Measurements from ENCODE around the gene TGM5.
"Not testable (repeated sequence)": the region's sequence is repeated elsewhere in the genome, so short reads cannot be mapped to it uniquely, and the experiment has no call there.

Gene TGM5

GRCh38 chr15:43249236-43249635 is 17.5 kb downstream of the TGM5 start:
- no peak for DNase-seq (ENCODE audit: low read depth in 3 of 3)

- no peak for DNase-seq (ENCODE audit: low read depth in 3 of 3)
Measured at GRCh38 chr15:43246261-43246774, 20.4 kb downstream of the TGM5 start.

DNA sequence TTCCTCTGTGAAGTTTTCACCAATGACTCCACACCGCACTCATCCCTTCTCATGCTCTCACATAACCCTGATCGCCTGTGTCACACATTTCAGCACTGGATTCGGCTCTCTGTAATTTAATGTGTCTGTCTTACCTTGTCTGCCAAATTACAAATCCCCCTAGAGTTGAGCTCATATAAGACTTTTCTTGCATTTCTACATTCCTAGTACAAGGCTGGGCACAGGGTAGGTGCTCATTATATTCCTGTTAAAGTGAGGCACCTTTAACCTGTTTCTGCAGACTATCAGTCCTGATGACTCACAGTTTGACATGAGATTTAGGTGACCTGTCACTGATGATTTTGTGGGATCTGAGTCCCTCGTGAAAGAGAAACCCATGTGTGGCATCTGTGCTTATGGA is 22.6 kb downstream of the TGM5 start:
- DNase-seq (ENCODE audit: low read depth in 3 of 3): no peak

DNA sequence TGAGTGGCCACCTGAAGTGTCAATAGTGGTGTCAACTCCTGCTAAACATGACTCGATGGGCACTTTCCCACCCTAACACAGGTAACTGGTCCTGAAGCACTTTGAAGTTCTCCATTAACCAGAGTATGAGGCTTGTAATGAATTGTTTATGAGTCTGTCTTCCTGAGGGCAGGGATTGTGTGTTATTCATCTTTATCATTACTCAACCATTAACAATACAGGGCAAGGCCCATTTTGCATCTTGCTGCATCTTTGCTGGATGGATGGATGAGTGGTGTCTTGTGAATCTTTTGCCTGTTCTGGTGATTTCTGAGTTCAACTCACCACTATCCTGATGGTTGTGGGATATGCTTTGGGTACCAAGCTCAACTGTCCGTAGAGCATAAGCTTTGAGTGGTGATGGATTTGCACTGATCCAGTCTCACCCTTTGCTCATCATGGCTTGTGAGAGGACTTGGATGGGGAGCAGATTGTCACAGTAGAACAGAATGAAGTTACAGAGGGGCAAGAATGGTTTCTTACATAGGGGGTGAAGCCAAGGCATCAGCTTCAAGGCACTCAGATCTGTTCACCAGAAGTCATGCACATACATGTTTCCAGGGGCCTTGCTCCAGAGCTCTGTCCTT is 23.6 kb downstream of the TGM5 start:
- no peak for DNase-seq (ENCODE audit: low read depth in 3 of 3)

DNA sequence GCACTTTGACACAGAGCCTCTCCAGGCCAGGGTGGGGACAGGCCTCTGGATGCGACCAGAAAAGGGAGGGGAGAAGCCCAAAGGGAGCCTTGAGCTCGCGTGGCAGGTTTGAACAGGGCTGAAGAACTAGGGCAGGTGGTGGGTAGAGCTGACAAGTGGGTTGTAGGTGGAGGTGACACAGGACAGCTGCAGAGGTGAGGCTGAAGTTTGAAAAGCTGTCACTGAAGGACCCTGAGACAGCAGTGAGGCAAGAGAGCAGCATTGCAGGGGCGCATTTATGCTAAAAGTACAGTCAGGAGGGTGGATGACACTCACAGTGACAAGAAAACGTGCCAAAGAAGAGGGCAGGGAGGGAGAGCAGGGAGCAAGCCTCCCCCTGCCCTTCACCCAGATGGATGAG is 24.1 kb downstream of the TGM5 start:
- DNase-seq (ENCODE audit: low read depth in 3 of 3): no peak

- DNase-seq (ENCODE audit: low read depth in 3 of 3): no peak
Measured at GRCh38 chr15:43241100-43241499, 25.6 kb downstream of the TGM5 start.

GRCh38 chr15:43239732-43240491 is 26.8 kb downstream of the TGM5 start:
- no peak for DNase-seq (ENCODE audit: low read depth in 3 of 3)

DNA sequence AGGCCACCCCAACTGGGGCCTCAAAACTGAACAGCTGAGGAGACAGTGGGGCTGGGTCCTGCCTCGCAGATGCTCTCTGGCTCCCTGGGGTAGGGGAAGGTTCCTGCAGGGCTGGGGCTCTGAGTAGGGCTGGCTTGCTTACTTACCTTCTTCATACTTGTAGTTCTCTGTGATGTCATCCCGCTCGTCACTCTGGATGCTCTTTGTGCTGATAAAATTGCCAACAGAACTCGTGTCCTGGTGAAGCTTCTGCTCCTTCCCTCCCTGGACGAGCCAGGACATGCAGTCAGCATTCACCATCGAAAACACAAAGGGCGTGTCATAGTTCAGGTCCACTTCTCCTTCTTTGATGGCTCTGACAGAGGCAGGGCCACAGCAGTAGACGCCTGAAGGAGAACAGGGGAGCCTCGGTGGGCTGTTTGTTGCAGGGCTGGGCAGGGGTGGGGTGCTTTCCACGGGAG is 28.0 kb downstream of the TGM5 start:
- no peak for DNase-seq (ENCODE audit: low read depth in 3 of 3)

DNA sequence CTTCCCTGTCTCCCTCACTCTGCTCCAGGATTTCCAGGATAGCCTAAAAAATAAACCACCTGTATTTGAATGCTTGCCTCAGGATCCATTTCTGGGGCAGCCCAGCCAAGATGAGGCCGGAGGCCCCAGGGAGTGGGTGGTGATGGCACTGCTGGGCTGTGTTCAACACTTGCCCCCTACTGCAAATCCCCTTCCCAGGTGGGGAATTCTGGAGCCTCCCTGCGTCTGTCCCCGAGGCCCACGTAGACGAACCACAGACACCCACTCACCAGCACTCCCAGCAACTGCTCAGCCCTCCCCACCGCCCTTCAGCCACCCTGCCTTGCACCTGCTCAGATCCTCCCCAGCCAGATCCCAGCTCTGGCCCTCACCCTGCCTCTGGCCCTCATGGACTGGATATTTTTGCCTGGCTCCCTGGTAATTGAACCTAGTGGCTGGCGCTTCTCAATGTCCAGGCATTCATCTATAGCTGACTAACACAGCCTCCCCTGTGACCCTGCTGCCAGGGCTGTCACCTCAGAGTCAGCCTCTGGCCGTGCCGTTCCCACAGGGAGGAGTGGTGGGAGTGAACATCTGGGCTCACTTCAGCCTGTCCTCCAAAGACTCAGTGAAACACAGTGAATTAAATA is 28.8 kb downstream of the TGM5 start:
- DNase-seq (ENCODE audit: low read depth in 3 of 3): no peak

DNA sequence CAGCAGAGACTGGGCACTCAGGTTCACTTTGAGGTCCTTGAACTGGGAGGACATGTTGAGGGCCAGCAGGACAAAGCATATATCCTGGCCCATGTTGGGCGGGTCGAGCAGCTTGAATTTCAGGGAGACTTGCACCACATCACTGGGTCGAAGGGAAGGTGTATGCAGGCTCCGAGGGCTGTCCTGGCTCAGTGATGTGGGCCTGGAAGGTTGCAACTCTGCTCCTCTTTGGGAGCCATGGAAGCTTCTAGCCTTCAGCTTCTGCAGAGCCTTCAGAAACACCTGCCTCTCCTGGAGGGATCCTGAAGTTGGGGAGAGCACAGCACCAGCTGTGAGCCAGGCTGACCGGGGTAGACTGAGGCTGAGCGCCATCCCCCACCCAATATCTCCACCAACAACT is 31.2 kb downstream of the TGM5 start:
- DNase-seq (ENCODE audit: low read depth in 3 of 3): no peak

DNA sequence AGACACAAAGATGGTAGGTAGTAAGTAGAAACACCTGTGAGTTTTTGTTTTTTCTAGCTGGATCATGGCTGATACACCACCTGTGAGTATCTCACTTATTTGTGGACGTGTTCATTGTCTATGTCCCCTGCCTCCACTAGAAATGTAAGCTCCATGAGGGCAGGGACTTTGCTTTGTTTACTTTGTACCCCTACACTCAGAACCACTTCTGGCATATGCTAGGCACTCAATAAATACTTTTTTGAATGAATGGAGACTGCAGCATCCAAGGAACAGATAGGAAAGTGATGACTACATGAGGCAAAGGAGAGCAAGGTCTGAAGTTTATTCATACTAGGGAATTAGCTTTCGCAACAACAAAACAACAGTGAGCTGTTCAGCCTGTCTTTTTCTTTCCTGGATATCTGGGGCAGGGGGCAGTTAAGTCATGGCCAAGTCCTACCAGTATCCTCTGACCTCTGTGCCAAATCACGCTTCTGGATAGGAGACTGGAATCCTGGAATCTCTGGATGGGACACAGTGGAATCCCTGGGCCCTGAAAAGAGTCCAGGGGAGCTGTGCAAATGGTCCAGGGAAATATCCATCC is 34.3 kb downstream of the TGM5 start:
- no peak for DNase-seq (ENCODE audit: low read depth in 3 of 3)

DNA sequence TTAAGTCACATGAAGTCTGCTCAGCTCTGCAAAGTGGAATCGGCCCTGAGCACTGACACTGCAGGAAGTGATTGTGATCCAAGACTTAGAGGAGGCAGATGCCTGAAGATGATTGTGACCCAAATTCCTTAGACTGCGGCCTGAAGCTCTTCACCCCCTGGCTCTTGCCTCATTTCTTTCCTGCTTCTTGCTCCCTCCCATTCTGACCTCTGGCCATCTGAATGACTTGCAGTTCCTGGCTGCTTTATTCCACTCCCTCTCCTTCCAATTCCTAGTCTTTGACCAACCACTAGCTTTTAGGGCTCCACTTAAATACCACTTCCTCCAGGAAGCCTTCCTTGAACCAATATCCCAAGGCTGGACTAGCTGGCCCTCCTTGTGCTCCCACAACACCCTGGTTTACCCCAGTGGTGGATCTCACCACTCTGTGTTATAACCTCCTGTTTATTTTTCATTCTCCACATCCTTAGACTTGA is 36.0 kb downstream of the TGM5 start:
- DNase-seq (ENCODE audit: low read depth in 3 of 3): no peak

DNA sequence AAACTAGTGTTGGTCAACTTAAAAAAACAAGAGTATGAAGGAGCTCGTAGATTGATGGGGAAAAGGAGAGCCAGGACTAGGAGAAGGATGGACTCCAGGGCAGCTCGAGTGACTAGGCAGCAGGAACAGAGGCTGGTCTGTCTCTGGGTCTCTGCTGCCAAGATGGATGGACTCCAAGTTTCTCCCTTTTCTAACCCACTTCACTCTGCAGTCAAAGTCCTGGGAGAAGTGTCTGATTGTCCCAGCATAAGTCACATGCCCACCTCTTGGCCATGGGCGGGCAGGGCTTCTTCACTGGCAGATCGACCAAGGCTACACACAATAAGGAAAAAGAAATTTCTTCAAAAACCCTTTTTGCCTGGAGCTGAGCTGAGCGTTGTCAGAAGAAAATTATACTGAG is 36.8 kb downstream of the TGM5 start:
- no peak for DNase-seq (ENCODE audit: low read depth in 3 of 3)

DNA sequence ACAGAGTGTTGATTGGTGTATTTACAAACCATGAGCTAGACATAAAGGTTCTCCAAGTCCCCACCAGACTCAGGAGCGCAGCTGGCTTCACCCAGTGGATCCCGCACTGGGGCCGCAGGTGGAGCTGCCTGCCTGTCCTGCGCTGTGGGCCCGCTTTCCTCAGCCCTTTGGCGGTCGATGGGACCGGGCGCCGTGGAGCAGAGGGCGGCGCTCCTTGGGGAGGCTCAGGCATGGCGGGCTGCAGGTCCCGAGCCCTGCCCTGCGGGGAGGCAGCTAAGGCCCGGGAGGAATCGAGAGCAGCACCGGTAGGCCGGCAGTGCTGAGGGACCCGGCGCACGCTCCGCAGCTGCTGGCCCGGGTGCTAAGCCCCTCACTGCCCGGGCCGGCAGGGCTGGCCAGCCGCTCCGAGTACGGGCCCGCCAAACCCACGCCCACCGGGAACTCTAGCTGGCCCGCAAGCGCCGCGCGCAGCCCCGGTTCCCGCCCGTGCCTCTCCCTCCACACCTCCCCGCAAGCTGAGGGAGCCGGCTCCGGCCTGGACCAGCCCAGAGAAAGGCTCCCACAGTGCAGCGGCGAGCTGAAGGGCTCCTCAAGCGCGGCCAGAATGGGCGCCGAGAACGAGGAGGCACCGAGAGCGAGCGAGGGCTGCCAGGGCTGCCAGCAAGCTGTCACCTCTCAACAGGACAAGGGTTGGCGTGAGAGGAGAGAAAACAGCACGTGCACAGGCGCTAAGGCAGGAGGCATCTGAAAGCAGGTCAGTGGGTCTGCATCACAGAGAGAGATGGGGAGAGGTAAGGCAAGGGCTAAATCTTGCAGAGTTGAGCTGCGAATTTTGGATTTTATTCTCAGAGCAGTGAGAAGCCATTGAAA is 40.1 kb downstream of the TGM5 start:
- DNase-seq (ENCODE audit: low read depth in 3 of 3): no peak

- not testable (repeated sequence) for DNase-seq (ENCODE audit: low read depth in 3 of 3)
Measured at GRCh38 chr15:43225950-43226255, 40.8 kb downstream of the TGM5 start.

DNA sequence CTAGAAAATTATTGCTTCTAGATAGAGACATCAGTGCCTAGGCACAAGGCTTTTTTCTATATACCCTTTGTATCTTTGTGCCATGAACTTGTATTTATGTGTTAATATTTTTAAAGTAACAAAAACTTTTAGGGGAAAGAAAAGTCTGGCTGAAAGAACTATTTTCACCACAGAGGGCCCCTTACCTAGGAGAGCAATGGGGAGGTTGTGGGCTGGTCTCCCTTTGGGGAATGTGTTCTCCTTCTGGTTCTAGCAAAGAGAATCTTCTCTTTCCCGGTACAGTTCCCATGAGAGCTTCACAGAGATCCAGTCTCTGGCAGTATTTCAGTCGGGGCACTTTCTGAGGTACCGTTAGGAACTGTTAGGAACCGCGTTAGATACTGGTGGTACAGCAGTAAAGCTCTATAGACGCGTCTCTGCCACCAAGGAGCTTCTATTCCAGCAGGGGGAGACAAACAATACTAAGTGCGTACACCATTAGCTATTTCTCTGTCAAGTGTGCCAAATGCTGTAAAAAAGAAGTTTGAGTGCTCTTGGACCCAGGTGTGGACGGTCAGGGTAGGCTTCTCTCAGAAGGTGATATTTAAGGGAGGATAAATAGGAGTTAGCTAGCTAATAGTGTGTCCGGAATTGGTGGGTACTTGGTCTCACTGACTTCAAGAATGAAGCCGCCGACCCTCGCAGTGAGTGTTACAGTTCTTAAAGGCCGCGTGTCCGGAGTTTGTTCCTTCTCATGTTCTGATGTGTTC is 41.4 kb downstream of the TGM5 start:
- peak in 2 of 3 donors; percentile 25 for DNase-seq (ENCODE audit: low read depth in 3 of 3)

- DNase-seq (ENCODE audit: low read depth in 3 of 3): no peak
Measured at GRCh38 chr15:43221422-43221821, 45.3 kb downstream of the TGM5 start.

- no peak for DNase-seq (ENCODE audit: low read depth in 3 of 3)
Measured at GRCh38 chr15:43220991-43221403, 45.7 kb downstream of the TGM5 start, which contains the start of gene EPB42. TSS of gene EPB42 (minus strand) at chr15:43221018. CDS start at chr15:43220825, 193 bp downstream.

- DNase-seq (ENCODE audit: low read depth in 3 of 3): no peak
Measured at GRCh38 chr15:43219929-43220928, 46.5 kb downstream of the TGM5 start.
